ENCODE results near the gene PRSS33.

The PRSS33 gene

GRCh38 chr16:2736476-2737237, 50.7 kb downstream of the PRSS33 start:
- Histone ChIP-seq H3K9me2 (replicated peaks; ENCODE audit: control insufficient read depth, low read length) (no peaks in the 10 kb centered on the region), H3K4me2 (ENCODE audit: low read length) (no peak overlapping the region), H3K9me3 (ENCODE audit: control insufficient read depth, insufficient read depth, low read length) (no peaks in the 10 kb centered on the region), H3K79me2 (ENCODE audit: control insufficient read depth, low read length) (no peaks in the 10 kb centered on the region), H3K27me3 (ENCODE audit: control insufficient read depth, low read length) (peaks cover under 1% of the 10 kb centered on the region), H3K36me3 (ENCODE audit: control insufficient read depth, low read length) (no peaks in the 10 kb centered on the region), H3K4me3 (ENCODE audit: low read length) (no peak overlapping the region), H4K20me1 (ENCODE audit: control insufficient read depth, insufficient read depth, low read depth, low read length) (no peaks in the 10 kb centered on the region), H3K27ac (ENCODE audit: low read depth, low read length) (no peak overlapping the region), H3F3A (ENCODE audit: control insufficient read depth, insufficient read depth) (no peaks in the 10 kb centered on the region), H3K4me1 (ENCODE audit: control insufficient read depth, low read length) (no peaks in the 10 kb centered on the region)
- TF ChIP-seq EZH2phosphoT487 (IDR thresholded peaks at IDR 0.05; ENCODE audit: borderline replicate concordance, low read length): no peak
- TF ChIP-seq CTCF (IDR thresholded peaks at IDR 0.05; ENCODE audit: low read depth, low read length, poor library complexity, severe bottlenecking): no peak

DNA sequence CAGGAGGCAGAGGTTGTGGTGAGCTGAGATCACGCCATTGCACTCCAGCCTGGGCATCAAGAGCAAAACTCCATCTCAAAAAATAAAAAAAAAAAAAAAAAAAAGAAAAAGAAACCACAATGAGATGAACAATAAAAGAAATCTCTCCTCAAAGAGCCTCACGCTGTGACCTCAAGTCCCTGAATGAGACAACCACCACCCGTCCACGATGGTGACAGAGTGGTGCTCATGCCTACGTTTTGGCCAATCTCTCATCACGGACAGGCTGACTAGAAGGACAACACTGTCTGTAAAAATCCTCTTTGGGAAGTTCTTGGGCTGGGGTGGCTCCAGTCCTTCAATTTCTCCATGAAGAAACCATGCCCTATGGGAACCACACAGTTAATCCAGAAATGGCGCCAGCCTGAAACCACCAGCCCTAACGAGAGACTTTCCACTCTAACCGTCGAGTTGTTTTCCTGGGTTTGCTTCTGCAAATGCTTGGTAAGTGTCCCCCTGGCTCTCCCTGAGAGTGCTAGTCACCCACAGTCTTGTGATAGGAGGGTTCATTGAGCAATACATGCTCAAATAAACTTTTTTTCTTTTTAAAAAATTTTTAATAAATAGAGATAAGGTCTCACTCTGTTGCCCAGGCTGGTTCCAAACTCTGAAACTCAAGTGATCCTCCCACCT, 52.4 kb downstream of the PRSS33 start:
- Histone ChIP-seq H3K4me2 (ENCODE audit: low read length) (no peak overlapping the region), H4K20me1 (ENCODE audit: control insufficient read depth, insufficient read depth, low read depth, low read length) (no peaks in the 10 kb centered on the region), H3K36me3 (ENCODE audit: control insufficient read depth, low read length) (no peaks in the 10 kb centered on the region), H3K4me3 (ENCODE audit: low read length) (no peak overlapping the region), H3K27ac (ENCODE audit: low read depth, low read length) (no peak overlapping the region), H3K9me3 (ENCODE audit: control insufficient read depth, insufficient read depth, low read length) (no peaks in the 10 kb centered on the region), H3K9me2 (replicated peaks; ENCODE audit: control insufficient read depth, low read length) (no peaks in the 10 kb centered on the region), H3K4me1 (ENCODE audit: control insufficient read depth, low read length) (no peaks in the 10 kb centered on the region), H3K79me2 (ENCODE audit: control insufficient read depth, low read length) (no peaks in the 10 kb centered on the region), H3F3A (ENCODE audit: control insufficient read depth, insufficient read depth) (no peaks in the 10 kb centered on the region), H3K27me3 (ENCODE audit: control insufficient read depth, low read length) (peaks cover 4% of the 10 kb centered on the region)
- TF ChIP-seq CTCF (IDR thresholded peaks at IDR 0.05; ENCODE audit: low read depth, low read length, poor library complexity, severe bottlenecking): no peak
- TF ChIP-seq EZH2phosphoT487 (IDR thresholded peaks at IDR 0.05; ENCODE audit: borderline replicate concordance, low read length): no peak

Measured in DOHH2 (cell line).